ENCODE results near the gene CEP68. TPM values are rescaled to one million over a fixed set of nuclear protein-coding genes. Genes with fewer than 3 reads are reported as not detected.

The CEP68 gene, protein sequence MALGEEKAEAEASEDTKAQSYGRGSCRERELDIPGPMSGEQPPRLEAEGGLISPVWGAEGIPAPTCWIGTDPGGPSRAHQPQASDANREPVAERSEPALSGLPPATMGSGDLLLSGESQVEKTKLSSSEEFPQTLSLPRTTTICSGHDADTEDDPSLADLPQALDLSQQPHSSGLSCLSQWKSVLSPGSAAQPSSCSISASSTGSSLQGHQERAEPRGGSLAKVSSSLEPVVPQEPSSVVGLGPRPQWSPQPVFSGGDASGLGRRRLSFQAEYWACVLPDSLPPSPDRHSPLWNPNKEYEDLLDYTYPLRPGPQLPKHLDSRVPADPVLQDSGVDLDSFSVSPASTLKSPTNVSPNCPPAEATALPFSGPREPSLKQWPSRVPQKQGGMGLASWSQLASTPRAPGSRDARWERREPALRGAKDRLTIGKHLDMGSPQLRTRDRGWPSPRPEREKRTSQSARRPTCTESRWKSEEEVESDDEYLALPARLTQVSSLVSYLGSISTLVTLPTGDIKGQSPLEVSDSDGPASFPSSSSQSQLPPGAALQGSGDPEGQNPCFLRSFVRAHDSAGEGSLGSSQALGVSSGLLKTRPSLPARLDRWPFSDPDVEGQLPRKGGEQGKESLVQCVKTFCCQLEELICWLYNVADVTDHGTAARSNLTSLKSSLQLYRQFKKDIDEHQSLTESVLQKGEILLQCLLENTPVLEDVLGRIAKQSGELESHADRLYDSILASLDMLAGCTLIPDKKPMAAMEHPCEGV
- 10 to 100 TPM; 17.5 to 53.4 (median 27.6) TPM for total RNA-seq

DNA sequence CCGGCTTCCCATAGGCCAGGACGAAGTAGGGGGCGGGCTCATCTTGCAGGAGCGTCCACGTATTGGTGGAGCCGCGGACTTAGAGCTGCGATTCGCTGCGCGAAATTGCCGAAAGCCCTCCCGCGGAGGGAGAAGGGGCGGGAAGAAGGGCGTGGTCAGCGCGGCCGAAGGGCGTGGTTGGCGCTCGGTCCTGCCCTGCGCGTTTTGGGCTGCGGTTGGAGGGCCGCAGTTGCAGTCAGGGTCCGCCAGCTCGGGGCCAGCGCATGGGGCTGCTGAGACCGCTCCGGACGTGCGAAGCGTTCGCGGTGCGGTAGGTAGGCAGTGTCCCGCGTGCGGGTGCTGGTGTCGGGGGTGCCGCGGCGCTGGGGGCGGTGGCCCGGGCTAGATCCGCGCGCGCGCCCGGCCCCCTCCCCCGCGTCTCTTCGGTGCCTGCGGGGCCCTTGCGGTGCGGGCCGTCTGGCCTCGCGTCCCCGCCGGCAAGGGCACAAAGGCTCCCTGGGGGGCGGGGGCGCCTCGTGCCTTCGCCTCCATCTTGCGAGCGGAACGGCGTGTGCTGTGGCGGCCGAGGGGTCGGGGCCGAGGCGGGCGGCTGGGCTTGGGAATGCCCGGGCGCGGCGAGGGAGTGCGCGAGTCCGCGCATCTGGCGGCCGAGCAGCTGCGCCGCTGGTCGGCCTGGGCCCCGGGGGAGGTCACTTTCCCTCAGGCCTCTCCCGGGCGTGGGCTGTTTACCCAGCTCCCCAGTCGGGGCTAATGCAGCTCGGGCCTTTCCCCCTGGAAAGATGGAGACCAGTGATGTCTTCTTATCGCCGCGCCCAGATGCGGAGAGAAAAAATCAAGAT lies at the start of gene CEP68:
Gene CEP68 (plus strand): TSS at position 202 of the 839 bp plus-strand sequence. CDS start 13,029 bp downstream, outside the sequence.
- Histone ChIP-seq H3K27me3 (no peaks in the 10 kb centered on the region), H3K4me1 (peaks cover 47% of the 10 kb centered on the region), H3K36me3 (no peaks in the 10 kb centered on the region), H3K27ac (peak within 1 kb of the TSS; percentile 85), H3K4me3 (peak within 1 kb of the TSS; percentile 58), H3K9me3 (no peaks in the 10 kb centered on the region)
- peak; percentile 98 to 99 for DNase-seq (ENCODE audit: low spot score in 2 of 2)
- WGBS: under 1% methylated on average over 20 of the region's 99 CpGs
- TF ChIP-seq, protein P1, sequence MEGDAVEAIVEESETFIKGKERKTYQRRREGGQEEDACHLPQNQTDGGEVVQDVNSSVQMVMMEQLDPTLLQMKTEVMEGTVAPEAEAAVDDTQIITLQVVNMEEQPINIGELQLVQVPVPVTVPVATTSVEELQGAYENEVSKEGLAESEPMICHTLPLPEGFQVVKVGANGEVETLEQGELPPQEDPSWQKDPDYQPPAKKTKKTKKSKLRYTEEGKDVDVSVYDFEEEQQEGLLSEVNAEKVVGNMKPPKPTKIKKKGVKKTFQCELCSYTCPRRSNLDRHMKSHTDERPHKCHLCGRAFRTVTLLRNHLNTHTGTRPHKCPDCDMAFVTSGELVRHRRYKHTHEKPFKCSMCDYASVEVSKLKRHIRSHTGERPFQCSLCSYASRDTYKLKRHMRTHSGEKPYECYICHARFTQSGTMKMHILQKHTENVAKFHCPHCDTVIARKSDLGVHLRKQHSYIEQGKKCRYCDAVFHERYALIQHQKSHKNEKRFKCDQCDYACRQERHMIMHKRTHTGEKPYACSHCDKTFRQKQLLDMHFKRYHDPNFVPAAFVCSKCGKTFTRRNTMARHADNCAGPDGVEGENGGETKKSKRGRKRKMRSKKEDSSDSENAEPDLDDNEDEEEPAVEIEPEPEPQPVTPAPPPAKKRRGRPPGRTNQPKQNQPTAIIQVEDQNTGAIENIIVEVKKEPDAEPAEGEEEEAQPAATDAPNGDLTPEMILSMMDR (IDR thresholded peaks at IDR 0.05): no peak
- TF ChIP-seq POLR2A (IDR thresholded peaks at IDR 0.05) (peak; percentile 59 to 88), POLR2AphosphoS5 (IDR thresholded peaks at IDR 0.05) (peak; percentile 29 to 74 (median 52)), EP300 (IDR thresholded peaks at IDR 0.05) (no peak)

DNA sequence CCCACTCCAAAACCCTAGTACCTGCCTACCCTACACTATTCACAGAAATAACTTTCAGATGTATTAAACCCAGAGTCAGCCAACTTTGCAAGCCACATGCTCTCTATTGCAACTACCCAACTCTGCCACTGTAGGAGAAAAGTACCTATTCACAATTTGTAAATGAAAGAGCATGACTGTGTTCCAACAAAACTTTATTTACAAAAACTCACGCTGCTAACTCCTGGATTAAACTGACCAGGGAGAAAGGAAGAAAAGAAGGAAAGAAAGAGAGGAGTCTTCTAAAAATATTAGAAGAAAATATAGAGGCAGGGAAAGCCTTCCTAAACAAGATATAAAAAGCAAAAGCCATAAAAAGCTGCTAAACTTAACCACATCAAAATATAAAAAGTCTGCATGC lies 42.4 kb upstream of the CEP68 start:
- H3K27ac ChIP-seq: no peak overlapping the region
- WGBS: 96% methylated on average over 1 of the region's 1 CpG
- H3K4me1 ChIP-seq: peaks cover 6% of the 10 kb centered on the region
- TF ChIP-seq, protein P1 (IDR thresholded peaks at IDR 0.05): no peak
- TF ChIP-seq EP300 (IDR thresholded peaks at IDR 0.05) (no peak), POLR2AphosphoS5 (IDR thresholded peaks at IDR 0.05) (no peak), POLR2A (IDR thresholded peaks at IDR 0.05) (no peak)
- DNase-seq (ENCODE audit: low spot score in 2 of 2): no peak
- H3K9me3 ChIP-seq: no peaks in the 10 kb centered on the region
- H3K36me3 ChIP-seq: peaks cover 23% of the 10 kb centered on the region
- H3K4me3 ChIP-seq: no peak overlapping the region
- H3K27me3 ChIP-seq: no peaks in the 10 kb centered on the region

DNA sequence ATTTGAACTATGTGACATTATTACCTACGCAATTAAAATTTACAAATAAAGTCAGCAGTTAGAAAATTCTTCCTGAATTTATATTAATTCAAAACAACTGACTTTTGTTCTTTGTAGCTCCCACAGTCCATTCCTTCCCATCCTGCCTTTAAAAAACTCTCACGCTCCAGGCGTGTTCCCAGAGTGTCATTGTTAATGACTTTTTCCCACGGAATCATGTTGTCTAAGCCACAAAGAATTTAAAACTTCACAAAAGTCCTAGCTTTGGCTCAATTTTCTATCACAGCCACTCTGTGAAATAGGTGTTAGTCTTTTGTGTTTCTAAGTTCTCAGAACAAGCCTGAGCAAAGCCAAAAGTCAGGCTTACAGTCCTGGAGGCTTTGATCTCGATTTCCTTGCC lies 40.5 kb upstream of the CEP68 start:
- Histone ChIP-seq H3K4me1 (peaks cover 6% of the 10 kb centered on the region), H3K36me3 (peaks cover 31% of the 10 kb centered on the region), H3K9me3 (no peaks in the 10 kb centered on the region), H3K27ac (no peak overlapping the region), H3K27me3 (no peaks in the 10 kb centered on the region), H3K4me3 (no peak overlapping the region)
- TF ChIP-seq POLR2A (IDR thresholded peaks at IDR 0.05) (no peak), EP300 (IDR thresholded peaks at IDR 0.05) (no peak), POLR2AphosphoS5 (IDR thresholded peaks at IDR 0.05) (no peak)
- TF ChIP-seq, protein P1 (IDR thresholded peaks at IDR 0.05): no peak
- no peak for DNase-seq (ENCODE audit: low spot score in 2 of 2)
- 70% methylated on average over 5 of the region's 5 CpGs for WGBS

DNA sequence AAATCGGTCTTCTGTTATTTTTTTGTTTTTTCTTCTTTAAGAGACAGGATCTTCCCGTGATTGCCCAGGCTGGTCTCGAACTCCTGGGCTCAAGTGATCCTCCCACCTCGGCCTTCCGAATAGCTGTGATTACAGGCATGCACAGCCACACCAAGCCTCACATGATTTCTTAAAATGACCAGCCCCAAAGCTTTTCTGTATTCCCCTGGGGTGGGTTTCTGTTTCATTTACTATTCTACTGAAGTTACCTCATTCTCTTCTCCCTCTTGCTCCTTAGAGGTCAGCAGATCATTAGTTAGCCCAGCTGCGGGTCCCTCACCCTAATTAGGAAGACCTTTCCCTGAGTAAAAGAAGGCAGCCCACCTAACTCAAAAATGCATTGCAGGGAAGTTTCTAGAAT lies 39.4 kb upstream of the CEP68 start:
- 88% methylated on average over 6 of the region's 6 CpGs for WGBS

More for the DNA sequence above, 39.4 kb upstream of the CEP68 start:
- Histone ChIP-seq H3K4me1 (peaks cover 6% of the 10 kb centered on the region), H3K27ac (no peak overlapping the region), H3K36me3 (peaks cover 39% of the 10 kb centered on the region), H3K9me3 (no peaks in the 10 kb centered on the region), H3K27me3 (no peaks in the 10 kb centered on the region), H3K4me3 (no peak overlapping the region)
- TF ChIP-seq POLR2AphosphoS5 (IDR thresholded peaks at IDR 0.05) (no peak), EP300 (IDR thresholded peaks at IDR 0.05) (no peak), POLR2A (IDR thresholded peaks at IDR 0.05) (no peak)
- TF ChIP-seq, protein P1 (IDR thresholded peaks at IDR 0.05): no peak
- DNase-seq (ENCODE audit: low spot score in 2 of 2): no peak
